Measurements from ENCODE around the gene COL5A3. TPM values are rescaled to one million over a fixed set of nuclear protein-coding genes. Genes with fewer than 3 reads are reported as not detected.

Gene COL5A3
- total RNA-seq, 1 donor from 2014 or later, result 30.2 TPM

Small RNA genes lying within 50 kb of the gene (microRNA-seq; reads per million reads assigned to microRNA genes)
- not detected for gene MIR5589 (ENCODE audit: borderline number of aligned reads)

Other genes with a start within 250 kb of the COL5A3 start
- gene ZNF846, start 241.8 kb downstream of the COL5A3 start, total RNA-seq, result 8.8 TPM
- 23.0 TPM for gene FBXL12, start 191.4 kb downstream of the COL5A3 start, total RNA-seq
- 263 TPM for gene UBL5, start 182.6 kb downstream of the COL5A3 start, total RNA-seq
- gene PIN1, start 175.2 kb downstream of the COL5A3 start, total RNA-seq, result 52.0 TPM
- gene OLFM2, start 74.0 kb downstream of the COL5A3 start, total RNA-seq, result 15.9 TPM
- not detected for gene RDH8, start 3.0 kb upstream of the COL5A3 start, total RNA-seq
- gene SHFL, start 75.8 kb upstream of the COL5A3 start, total RNA-seq, result 29.3 TPM
- 0.42 TPM for gene ANGPTL6, start 92.2 kb upstream of the COL5A3 start, total RNA-seq
- gene PPAN, start 95.9 kb upstream of the COL5A3 start, total RNA-seq, result 52.1 TPM
- 17.7 TPM for gene P2RY11, start 101.2 kb upstream of the COL5A3 start, total RNA-seq
- 189 TPM for gene EIF3G, start 109.4 kb upstream of the COL5A3 start, total RNA-seq
- gene DNMT1, start 184.4 kb upstream of the COL5A3 start, total RNA-seq, result 57.7 TPM
- 13.3 TPM for gene S1PR2, start 220.8 kb upstream of the COL5A3 start, total RNA-seq
- 54.5 TPM for gene MRPL4, start 241.7 kb upstream of the COL5A3 start, total RNA-seq